ENCODE measurements around the gene EMC10. TPM values are rescaled to one million over a fixed set of nuclear protein-coding genes. Genes with fewer than 3 reads are reported as not detected.

The EMC10 gene
- total and polyA plus RNA-seq, 4 donors: 17.1 to 132 (median 40.5) TPM

DNA sequence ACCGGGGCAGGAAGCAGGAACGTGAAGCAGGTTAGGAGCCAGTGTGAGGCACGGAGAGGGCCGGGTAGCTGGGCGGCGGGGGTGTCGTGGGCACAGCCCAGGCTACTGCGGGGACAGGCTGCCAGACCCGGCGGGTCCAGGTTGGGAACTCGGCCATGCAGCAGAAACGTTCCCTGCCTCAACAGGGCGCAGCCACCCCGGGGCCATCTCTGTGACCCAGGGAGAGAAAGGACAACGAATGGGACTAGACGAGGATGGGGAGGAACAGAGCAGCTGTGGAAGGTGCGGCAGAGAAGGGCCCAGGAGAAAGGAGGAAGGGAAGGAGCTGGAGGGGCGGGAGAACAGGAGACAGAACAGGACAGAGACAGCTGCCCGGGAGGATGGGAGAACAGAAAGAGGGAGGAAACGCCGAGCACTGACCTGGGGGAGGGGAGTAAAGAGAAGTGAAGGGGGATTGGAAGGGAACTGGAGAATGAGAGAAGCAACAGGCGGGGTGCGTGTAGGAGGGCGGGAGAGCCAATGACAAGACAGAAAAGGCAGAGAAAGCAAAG, 13.2 kb downstream of the EMC10 start:
- Histone ChIP-seq H3K36me3 (ENCODE audit: control insufficient read depth in 4 of 4, insufficient read depth in 3 of 4, low read depth in 1 of 4, low read length in 3 of 4) (no peaks in the 10 kb centered on the region), H3K27ac (ENCODE audit: low read depth in 1 of 2, low read length in 2 of 2) (no peak overlapping the region), H3K4me1 (ENCODE audit: control insufficient read depth in 4 of 4, insufficient read depth in 4 of 4, low read length in 3 of 4) (no peaks in the 10 kb centered on the region), H3K9me3 (ENCODE audit: control insufficient read depth in 4 of 4, low read length in 3 of 4) (no peaks in the 10 kb centered on the region), H3K4me3 (ENCODE audit: low read depth in 1 of 3, low read length in 3 of 3) (no peak overlapping the region), H3K9ac (ENCODE audit: low read depth in 1 of 2, low read length in 2 of 2) (no peak overlapping the region), H3K27me3 (ENCODE audit: control insufficient read depth in 4 of 4, insufficient read depth in 4 of 4, low read length in 3 of 4) (no peaks in the 10 kb centered on the region)
- WGBS: 55% methylated on average over 24 of the region's 24 CpGs
- TF ChIP-seq TAF1 (conservative IDR thresholded peaks at IDR 0.05) (no peak), HNF4A (conservative IDR thresholded peaks at IDR 0.05) (no peak)
- TF ChIP-seq, protein P1, sequence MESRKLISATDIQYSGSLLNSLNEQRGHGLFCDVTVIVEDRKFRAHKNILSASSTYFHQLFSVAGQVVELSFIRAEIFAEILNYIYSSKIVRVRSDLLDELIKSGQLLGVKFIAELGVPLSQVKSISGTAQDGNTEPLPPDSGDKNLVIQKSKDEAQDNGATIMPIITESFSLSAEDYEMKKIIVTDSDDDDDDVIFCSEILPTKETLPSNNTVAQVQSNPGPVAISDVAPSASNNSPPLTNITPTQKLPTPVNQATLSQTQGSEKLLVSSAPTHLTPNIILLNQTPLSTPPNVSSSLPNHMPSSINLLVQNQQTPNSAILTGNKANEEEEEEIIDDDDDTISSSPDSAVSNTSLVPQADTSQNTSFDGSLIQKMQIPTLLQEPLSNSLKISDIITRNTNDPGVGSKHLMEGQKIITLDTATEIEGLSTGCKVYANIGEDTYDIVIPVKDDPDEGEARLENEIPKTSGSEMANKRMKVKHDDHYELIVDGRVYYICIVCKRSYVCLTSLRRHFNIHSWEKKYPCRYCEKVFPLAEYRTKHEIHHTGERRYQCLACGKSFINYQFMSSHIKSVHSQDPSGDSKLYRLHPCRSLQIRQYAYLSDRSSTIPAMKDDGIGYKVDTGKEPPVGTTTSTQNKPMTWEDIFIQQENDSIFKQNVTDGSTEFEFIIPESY (IDR thresholded peaks at IDR 0.05): no peak
- DNase-seq (ENCODE audit: low spot score): no peak

- 95% methylated on average over 18 of the region's 18 CpGs for WGBS
- H3K4me1 ChIP-seq (ENCODE audit: control insufficient read depth in 4 of 4, insufficient read depth in 4 of 4, low read length in 3 of 4): no peaks in the 10 kb centered on the region
- no peak overlapping the region for H3K27ac ChIP-seq (ENCODE audit: low read depth in 1 of 2, low read length in 2 of 2)
- no peaks in the 10 kb centered on the region for H3K27me3 ChIP-seq (ENCODE audit: control insufficient read depth in 4 of 4, insufficient read depth in 4 of 4, low read length in 3 of 4)
- no peaks in the 10 kb centered on the region for H3K36me3 ChIP-seq (ENCODE audit: control insufficient read depth in 4 of 4, insufficient read depth in 3 of 4, low read depth in 1 of 4, low read length in 3 of 4)
- no peak for TF ChIP-seq GABPA (IDR thresholded peaks at IDR 0.05 in 1 of 2, conservative IDR thresholded peaks at IDR 0.05 in 1 of 2)
- no peak for TF ChIP-seq NR2F2 (IDR thresholded peaks at IDR 0.05)
- no peak for TF ChIP-seq FOXA2 (IDR thresholded peaks at IDR 0.05)
- H3K4me3 ChIP-seq (ENCODE audit: low read depth in 1 of 3, low read length in 3 of 3): no peak overlapping the region
- H3K9ac ChIP-seq (ENCODE audit: low read depth in 1 of 2, low read length in 2 of 2): no peak overlapping the region
- DNase-seq (ENCODE audit: low spot score): no peak
- no peaks in the 10 kb centered on the region for H3K9me3 ChIP-seq (ENCODE audit: control insufficient read depth in 4 of 4, low read length in 3 of 4)
These were observed 14.1 kb downstream of the EMC10 start for GRCh38 chr19:50490411-50490811.

- TF ChIP-seq YY1 (IDR thresholded peaks at IDR 0.05): no peak
- TF ChIP-seq, protein P2, sequence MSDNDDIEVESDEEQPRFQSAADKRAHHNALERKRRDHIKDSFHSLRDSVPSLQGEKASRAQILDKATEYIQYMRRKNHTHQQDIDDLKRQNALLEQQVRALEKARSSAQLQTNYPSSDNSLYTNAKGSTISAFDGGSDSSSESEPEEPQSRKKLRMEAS (IDR thresholded peaks at IDR 0.05): no peak
- TF ChIP-seq JUND (IDR thresholded peaks at IDR 0.05): no peak
- no peak for TF ChIP-seq FOXA1 (IDR thresholded peaks at IDR 0.05)
- no peak for TF ChIP-seq RXRA (IDR thresholded peaks at IDR 0.05)
- no peak for TF ChIP-seq SP1 (IDR thresholded peaks at IDR 0.05)
- no peak for TF ChIP-seq ATF3 (IDR thresholded peaks at IDR 0.05)
- TF ChIP-seq GABPA (IDR thresholded peaks at IDR 0.05 in 1 of 2, conservative IDR thresholded peaks at IDR 0.05 in 1 of 2): no peak
- TF ChIP-seq, protein P3, sequence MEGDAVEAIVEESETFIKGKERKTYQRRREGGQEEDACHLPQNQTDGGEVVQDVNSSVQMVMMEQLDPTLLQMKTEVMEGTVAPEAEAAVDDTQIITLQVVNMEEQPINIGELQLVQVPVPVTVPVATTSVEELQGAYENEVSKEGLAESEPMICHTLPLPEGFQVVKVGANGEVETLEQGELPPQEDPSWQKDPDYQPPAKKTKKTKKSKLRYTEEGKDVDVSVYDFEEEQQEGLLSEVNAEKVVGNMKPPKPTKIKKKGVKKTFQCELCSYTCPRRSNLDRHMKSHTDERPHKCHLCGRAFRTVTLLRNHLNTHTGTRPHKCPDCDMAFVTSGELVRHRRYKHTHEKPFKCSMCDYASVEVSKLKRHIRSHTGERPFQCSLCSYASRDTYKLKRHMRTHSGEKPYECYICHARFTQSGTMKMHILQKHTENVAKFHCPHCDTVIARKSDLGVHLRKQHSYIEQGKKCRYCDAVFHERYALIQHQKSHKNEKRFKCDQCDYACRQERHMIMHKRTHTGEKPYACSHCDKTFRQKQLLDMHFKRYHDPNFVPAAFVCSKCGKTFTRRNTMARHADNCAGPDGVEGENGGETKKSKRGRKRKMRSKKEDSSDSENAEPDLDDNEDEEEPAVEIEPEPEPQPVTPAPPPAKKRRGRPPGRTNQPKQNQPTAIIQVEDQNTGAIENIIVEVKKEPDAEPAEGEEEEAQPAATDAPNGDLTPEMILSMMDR (IDR thresholded peaks at IDR 0.05; ENCODE audit: low read depth, low read length, missing input control): no peak
- no peak for TF ChIP-seq NR2F2 (IDR thresholded peaks at IDR 0.05)
- TF ChIP-seq, protein P1 (IDR thresholded peaks at IDR 0.05): no peak
- WGBS: 57% methylated on average over 26 of the region's 26 CpGs
- Histone ChIP-seq H3K9ac (ENCODE audit: low read depth in 1 of 2, low read length in 2 of 2) (no peak overlapping the region), H3K9me3 (ENCODE audit: control insufficient read depth in 4 of 4, low read length in 3 of 4) (no peaks in the 10 kb centered on the region), H3K36me3 (ENCODE audit: control insufficient read depth in 4 of 4, insufficient read depth in 3 of 4, low read depth in 1 of 4, low read length in 3 of 4) (no peaks in the 10 kb centered on the region), H3K4me3 (ENCODE audit: low read depth in 1 of 3, low read length in 3 of 3) (no peak overlapping the region), H3K4me1 (ENCODE audit: control insufficient read depth in 4 of 4, insufficient read depth in 4 of 4, low read length in 3 of 4) (no peaks in the 10 kb centered on the region), H3K27ac (ENCODE audit: low read depth in 1 of 2, low read length in 2 of 2) (no peak overlapping the region), H3K27me3 (ENCODE audit: control insufficient read depth in 4 of 4, insufficient read depth in 4 of 4, low read length in 3 of 4) (no peaks in the 10 kb centered on the region)
- DNase-seq (ENCODE audit: low spot score): no peak
These were observed 14.7 kb downstream of the EMC10 start for GRCh38 chr19:50490991-50491472.
